Heart left ventricle (tissue), 16 donors: ENCODE data around the gene WIPF3. TPM values are rescaled to one million over a fixed set of nuclear protein-coding genes. Genes with fewer than 3 reads are reported as not detected.
A peak's percentile ranks its signal among the peaks of the same experiment; 100 is the strongest.

Experiments
- ATAC-seq, 4 donors: fragments of 200-7000 bp; cut with Tn5 transposase; one replicate each; pipeline ENCODE4 v1.9.1; 2020 to 2022; ENCODE audit warnings: moderate library complexity in 4 of 4, mild to moderate bottlenecking in 3 of 4, moderate number of reproducible peaks in 1 of 4
- DNase-seq, 5 donors: peaks; one replicate each; pipeline ENCODE4 v3.0.0-alpha.2; 2020
- H3K27ac ChIP-seq, 12 donors: fragments of 200-600 bp; sonication (generic) in 4 of 12; one replicate each; pipeline versions ENCODE4 v1.5.0 to v1.8.0; 2016 to 2022; ENCODE audit warnings: mild to moderate bottlenecking in 2 of 12
- H3K27me3 ChIP-seq, 9 donors: fragments of 200-600 bp; sonication (generic) in 2 of 9; one replicate each; pipeline versions ENCODE4 v1.5.1 to v1.8.0; 2016 to 2022; ENCODE audit warnings: mild to moderate bottlenecking in 3 of 9
- H3K36me3 ChIP-seq, 9 donors: fragments of 200-600 bp; sonication (generic) in 2 of 9; one replicate each; pipeline versions ENCODE4 v1.5.0 to v1.8.0; 2018 to 2022; ENCODE audit warnings: mild to moderate bottlenecking in 2 of 9
- H3K4me1 ChIP-seq, 12 donors: fragments of 200-600 bp; sonication (generic) in 4 of 12; one replicate each; pipeline versions ENCODE4 v1.5.0 to v1.8.0; 2016 to 2022; ENCODE audit warnings: mild to moderate bottlenecking in 3 of 12
- H3K4me3 ChIP-seq, 12 donors: fragments of 200-600 bp; sonication (generic) in 4 of 12; one replicate each; pipeline versions ENCODE4 v1.5.0 to v1.8.0; 2017 to 2022; ENCODE audit warnings: mild to moderate bottlenecking in 9 of 12, moderate library complexity in 4 of 12
- H3K9me3 ChIP-seq, 12 donors: fragments of 200-600 bp; sonication (generic) in 4 of 12; one replicate each; pipeline versions ENCODE4 v1.5.0 to v1.8.0; 2016 to 2022; ENCODE audit warnings: mild to moderate bottlenecking in 1 of 12
- POLR2A ChIP-seq, 2 donors: fragments of 450-650 bp; IDR thresholded peaks; one replicate each; pipeline ENCODE4 v1.6.1; 2017; ENCODE audit warnings: antibody characterized with exemption in 2 of 2, mild to moderate bottlenecking in 2 of 2, moderate library complexity in 2 of 2
- WGBS, 4 donors: extraction: QIAGEN DNeasy Blood & Tissue Kit in 2 of 4; methylation state at CpG; one replicate each; pipeline versions ENCODE4 v1.1.5 to v1.1.7; 2013 to 2018; 5-methylcytosine and 5-hydroxymethylcytosine counted together
- intact Hi-C, 10 donors: fragments of 100-400 bp; cut with DNase I; formaldehyde crosslinking; loops; one replicate each; pipeline versions ENCODE4 v1.11.1 to v1.14.2; 2022
- long read RNA-seq, 3 donors: library from polyadenylated mRNA; unstranded; transcript quantifications; one replicate each; pipeline ENCODE4 v2.0.0, GENCODE V29; 2020 to 2021
- polyA plus RNA-seq, 2 donors: library from polyadenylated mRNA; stranded (reverse); fragments of 200-250 nt; gene quantifications; one replicate each; pipeline ENCODE4 v1.2.3, GENCODE V29; 2013
- total RNA-seq, 9 donors: library from RNA; depleted of rRNA in 2 of 9; stranded (reverse); fragments of >200 nt in 2 of 9; fragmentation: NEBNext Ultra II Directional in 3 of 9; extraction: Animal tissue kit (Norgen Biotek cat#: 25700) in 3 of 9; gene quantifications; one replicate each; pipeline versions ENCODE4 v1.1.0 to v1.2.4, GENCODE V29; 2016 to 2023
- TF ChIP-seq, protein P1 (sequence below), 12 donors: fragments of 200-600 bp; sonication (generic) in 4 of 12; IDR thresholded peaks; one replicate each; pipeline versions ENCODE4 v1.5.0 to v1.8.0; 2018 to 2022; ENCODE audit warnings: antibody characterized with exemption in 12 of 12, mild to moderate bottlenecking in 5 of 12
- donor health status: ischemic (EF 13 %, LVEDD 7.1; RV severe dilation, severe dysfunction).
- donor health status: healthy with polysubstance abuse.
- donor health status: DM: no; HTN: yes; CAD: no.
- donor health status: DM: no; HTN: no; CAD: no.
- donor health status: ischemic (EF 25% LVEDD 6.9; RV normal size, moderate dysfunction).
- donor health status: ischemic (EF 25% LVEDD 5.7; RV mildly dilated, moderate dysfunction).
- donor health status: healthy.
- donor health status: DM: yes; HTN: yes; CAD: no.
- donor health status: ischemic (EF 35%, LVEDD 5.7; RV mildly dilated, moderate dysfunction).
- donor health status: nonischemic (EF 11% LVEDD 7.7; RV severe dilation, severe dysfunction).
- donor health status: DM: yes; HTN: yes; CAD: no.
- donor health status: PGD.
- donor health status: ischemic (EF 29% LVEDD 5.4; RV normal size, mild dysfunction).
- donor health status: nonischemic (EF 23%, LVEDD 6.1; RV moderate dilation, normal function).

The WIPF3 gene, protein sequence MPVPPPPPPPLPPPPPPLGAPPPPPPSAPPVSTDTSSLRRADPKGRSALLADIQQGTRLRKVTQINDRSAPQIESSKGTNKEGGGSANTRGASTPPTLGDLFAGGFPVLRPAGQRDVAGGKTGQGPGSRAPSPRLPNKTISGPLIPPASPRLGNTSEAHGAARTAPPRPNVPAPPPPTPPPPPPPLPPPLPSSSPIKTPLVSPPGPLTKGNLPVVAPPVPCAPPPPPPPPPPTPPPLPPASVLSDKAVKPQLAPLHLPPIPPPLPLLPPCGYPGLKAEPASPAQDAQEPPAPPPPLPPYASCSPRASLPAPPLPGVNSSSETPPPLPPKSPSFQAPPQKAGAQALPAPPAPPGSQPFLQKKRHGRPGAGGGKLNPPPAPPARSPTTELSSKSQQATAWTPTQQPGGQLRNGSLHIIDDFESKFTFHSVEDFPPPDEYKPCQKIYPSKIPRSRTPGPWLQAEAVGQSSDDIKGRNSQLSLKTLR
- 10 to 100 TPM in 2 of 9 donors, 1 to 10 TPM in 7; 2.6 to 16.5 (median 6.8) TPM for total RNA-seq
- 1 to 10 TPM; 1.2 to 4.5 TPM for polyA plus RNA-seq
- long read RNA-seq, donor 1, partial matches to known transcripts, result 2 of 3 reads
- long read RNA-seq, donor 1, other reads (novel, unspliced or antisense), result 1 of 3 reads
- long read RNA-seq, donor 2, partial matches to known transcripts, result 16 of 16 reads
- long read RNA-seq, donor 2, other reads (novel, unspliced or antisense), result 0 of 16 reads
- long read RNA-seq, donor 3, partial matches to known transcripts, result 1 of 1 reads
- long read RNA-seq, donor 3, other reads (novel, unspliced or antisense), result 0 of 1 reads

DNA sequence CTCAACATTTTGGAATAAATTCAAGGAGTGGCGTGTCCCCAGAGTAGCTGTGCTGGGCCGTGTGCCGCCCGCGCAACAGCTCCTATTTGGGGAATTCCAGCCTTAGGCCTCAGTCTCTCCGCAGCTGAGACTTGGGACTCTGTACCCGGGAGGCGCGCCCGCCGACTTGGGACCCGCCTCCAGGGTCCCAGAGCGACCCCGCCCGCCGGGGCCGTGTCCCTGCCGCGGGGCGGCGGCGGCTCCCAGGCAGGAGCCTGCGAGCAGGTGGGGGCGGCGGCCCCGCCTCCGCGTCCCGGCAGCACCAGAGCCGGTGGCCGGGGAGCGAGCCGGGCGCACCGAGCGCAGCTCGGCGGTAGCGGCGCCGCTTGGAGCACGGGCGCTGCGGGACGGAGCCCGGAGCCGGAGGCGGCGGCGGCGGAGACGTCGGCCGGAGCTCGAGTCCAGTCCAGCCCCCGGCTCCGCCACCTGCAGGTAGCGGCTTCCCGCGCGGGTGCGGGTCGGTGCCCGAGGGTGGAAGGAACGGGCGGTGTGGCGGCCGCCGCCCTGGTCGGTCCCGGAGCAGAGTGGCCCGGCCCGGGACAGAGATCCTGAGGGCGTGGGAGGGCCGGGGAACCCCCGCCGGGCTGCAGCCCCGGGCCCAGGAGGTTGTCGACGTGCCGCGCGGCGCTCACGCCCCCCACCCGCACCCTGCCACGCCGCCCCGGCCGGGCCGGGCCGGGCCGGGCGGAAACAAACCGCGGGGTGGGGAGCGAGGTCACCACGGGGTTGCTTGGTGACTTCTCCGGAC, at the start of gene WIPF3:
TSS of gene WIPF3 (plus strand) at position 301 of the 787 bp plus-strand sequence. CDS start 28,217 bp downstream, outside the sequence.
- no peak for TF ChIP-seq POLR2A (IDR thresholded peaks at IDR 0.05)
- TF ChIP-seq, protein P1, sequence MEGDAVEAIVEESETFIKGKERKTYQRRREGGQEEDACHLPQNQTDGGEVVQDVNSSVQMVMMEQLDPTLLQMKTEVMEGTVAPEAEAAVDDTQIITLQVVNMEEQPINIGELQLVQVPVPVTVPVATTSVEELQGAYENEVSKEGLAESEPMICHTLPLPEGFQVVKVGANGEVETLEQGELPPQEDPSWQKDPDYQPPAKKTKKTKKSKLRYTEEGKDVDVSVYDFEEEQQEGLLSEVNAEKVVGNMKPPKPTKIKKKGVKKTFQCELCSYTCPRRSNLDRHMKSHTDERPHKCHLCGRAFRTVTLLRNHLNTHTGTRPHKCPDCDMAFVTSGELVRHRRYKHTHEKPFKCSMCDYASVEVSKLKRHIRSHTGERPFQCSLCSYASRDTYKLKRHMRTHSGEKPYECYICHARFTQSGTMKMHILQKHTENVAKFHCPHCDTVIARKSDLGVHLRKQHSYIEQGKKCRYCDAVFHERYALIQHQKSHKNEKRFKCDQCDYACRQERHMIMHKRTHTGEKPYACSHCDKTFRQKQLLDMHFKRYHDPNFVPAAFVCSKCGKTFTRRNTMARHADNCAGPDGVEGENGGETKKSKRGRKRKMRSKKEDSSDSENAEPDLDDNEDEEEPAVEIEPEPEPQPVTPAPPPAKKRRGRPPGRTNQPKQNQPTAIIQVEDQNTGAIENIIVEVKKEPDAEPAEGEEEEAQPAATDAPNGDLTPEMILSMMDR (IDR thresholded peaks at IDR 0.05), result peak in 4 of 12 donors; percentile 4 to 22 (median 9)
- intact Hi-C loops, result loop anchor here in 4 of 10 donors (5.0 to 10.0 kb wide), 4 partner anchors 52 to 118 kb away; no protein-coding TSS in a partner anchor
- peak within 1 kb of the TSS in 11 of 12 donors; percentile 27 to 87 (median 69) for H3K27ac ChIP-seq
- WGBS, 4 donors, result 0 to 1% (median 1%) methylated on average over 19 to 99 of the region's 99 CpGs
- ATAC-seq (peak; percentile 25 to 82 (median 75)), DNase-seq (peak; percentile 30 to 71 (median 50))
- H3K36me3 ChIP-seq, result no peaks in the 10 kb centered on the region
- peak within 1 kb of the TSS; percentile 57 to 81 (median 65) for H3K4me3 ChIP-seq
- no peaks in the 10 kb centered on the region for H3K9me3 ChIP-seq
- H3K27me3 ChIP-seq, result peaks cover 0 to 49% (median 0%) of the 10 kb centered on the region in 9 donors
- peaks cover 0 to 20% (median 6%) of the 10 kb centered on the region in 12 donors for H3K4me1 ChIP-seq

DNA sequence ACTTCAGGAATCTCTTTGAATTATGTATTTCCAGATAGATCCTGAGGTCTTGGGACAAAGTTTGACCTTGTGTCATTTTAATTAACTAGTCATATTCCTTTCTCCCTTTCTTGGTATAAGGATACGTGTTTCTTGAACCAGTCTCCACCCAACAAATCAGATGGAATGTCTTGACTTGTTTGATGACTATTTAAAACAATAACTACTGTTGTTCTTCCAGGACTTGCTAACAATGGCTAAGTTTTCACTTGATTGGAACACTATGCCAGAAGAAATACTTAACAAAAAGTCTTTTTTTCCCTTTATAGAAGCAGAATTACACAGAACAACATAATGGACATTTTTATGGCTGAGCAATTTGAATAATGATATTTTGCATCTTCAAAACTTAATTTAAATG, 43.0 kb upstream of the WIPF3 start:
- DNase-seq (no peak), ATAC-seq (no peak)
- peaks cover 0 to 2% (median 0%) of the 10 kb centered on the region in 12 donors for H3K9me3 ChIP-seq
- intact Hi-C loops, result loop anchor here in 1 of 10 donors (5.0 kb wide), 1 partner anchor 299 kb away; no protein-coding TSS in a partner anchor
- H3K27ac ChIP-seq, result peak overlapping the region in 1 of 12 donors; percentile 24
- TF ChIP-seq, protein P1 (IDR thresholded peaks at IDR 0.05), result no peak
- TF ChIP-seq POLR2A (IDR thresholded peaks at IDR 0.05), result no peak
- peaks cover 0 to 17% (median 0%) of the 10 kb centered on the region in 12 donors for H3K4me1 ChIP-seq
- 58 to 80% (median 60%) methylated on average over 1 of the region's 1 CpG for WGBS, 4 donors
- H3K27me3 ChIP-seq, result no peaks in the 10 kb centered on the region
- no peaks in the 10 kb centered on the region for H3K36me3 ChIP-seq
- H3K4me3 ChIP-seq, result no peak overlapping the region

DNA sequence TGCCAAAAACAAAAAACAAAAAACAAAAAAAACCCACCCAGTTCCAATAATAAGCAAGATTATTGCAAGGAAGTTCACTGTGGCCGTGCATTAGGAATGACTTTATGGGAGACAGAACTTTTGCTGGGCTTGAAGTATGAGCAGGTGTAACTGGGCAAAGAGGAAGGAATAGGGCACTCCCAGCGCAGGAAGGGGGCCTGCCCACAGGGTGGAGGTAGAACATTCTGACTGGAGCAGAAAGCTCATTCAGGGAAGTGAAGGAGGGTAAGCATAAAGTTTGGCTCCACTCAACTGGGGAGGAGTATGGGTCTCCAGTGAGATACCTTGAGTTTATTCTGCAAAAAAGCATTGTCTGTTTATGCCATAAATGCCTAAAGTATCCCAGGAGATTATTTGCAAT, 42.1 kb upstream of the WIPF3 start:
- no peaks in the 10 kb centered on the region for H3K27me3 ChIP-seq
- H3K27ac ChIP-seq, result no peak overlapping the region
- 66 to 77% (median 72%) methylated on average over 2 of the region's 2 CpGs for WGBS, 4 donors
- H3K9me3 ChIP-seq, result peaks cover 0 to 6% (median 0%) of the 10 kb centered on the region in 12 donors
- H3K4me1 ChIP-seq, result peaks cover 0 to 17% (median 0%) of the 10 kb centered on the region in 12 donors
- no peak for TF ChIP-seq POLR2A (IDR thresholded peaks at IDR 0.05)
- TF ChIP-seq, protein P1 (IDR thresholded peaks at IDR 0.05), result peak in 6 of 12 donors; percentile 9 to 37 (median 22)
- no peak for ATAC-seq
- H3K4me3 ChIP-seq, result no peak overlapping the region
- no peak for DNase-seq
- H3K36me3 ChIP-seq, result no peaks in the 10 kb centered on the region
- intact Hi-C loops, result loop anchor here in 1 of 10 donors (5.0 kb wide), 1 partner anchor 298 kb away; no protein-coding TSS in a partner anchor
